ENCODE data around the gene RRAGD.

The RRAGD gene

DNA sequence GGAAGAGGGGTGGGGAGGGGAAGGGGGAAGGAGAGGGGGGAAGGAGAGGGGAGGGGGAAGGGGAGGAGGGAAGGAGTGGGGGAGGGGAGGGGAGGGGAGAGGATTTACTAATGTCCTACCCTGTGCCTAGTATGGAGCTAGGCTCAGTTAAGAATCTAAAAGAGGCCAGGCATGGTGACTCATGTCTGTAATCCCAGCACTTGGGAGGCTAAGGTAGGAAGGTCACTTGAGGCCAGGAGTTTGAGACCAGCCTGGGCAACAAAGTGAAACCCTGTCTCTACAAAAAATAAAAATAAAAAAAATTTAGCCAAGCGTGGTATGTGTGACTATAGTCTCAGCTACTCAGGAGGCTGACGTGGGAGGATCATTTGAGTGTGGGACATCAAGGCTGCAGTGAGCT is 72.5 kb downstream of the RRAGD start:
- no peak overlapping the region for H3K27ac ChIP-seq (ENCODE audit: low read length)
- no peaks in the 10 kb centered on the region for H3K4me1 ChIP-seq (ENCODE audit: control insufficient read depth, insufficient read depth, low read length)
- peaks cover 9 to 37% of the 10 kb centered on the region in 2 donors for H3K36me3 ChIP-seq (ENCODE audit: control insufficient read depth in 2 of 2, insufficient read depth in 2 of 2, low read length in 2 of 2)
- no peaks in the 10 kb centered on the region for H3K9me3 ChIP-seq (ENCODE audit: control insufficient read depth in 2 of 2, low read length in 2 of 2)
- no peaks in the 10 kb centered on the region for H3K27me3 ChIP-seq (ENCODE audit: control insufficient read depth in 1 of 2, insufficient read depth in 2 of 2, low read length in 2 of 2)
- no peak overlapping the region for H3K4me3 ChIP-seq (ENCODE audit: low read length in 2 of 2)
- no peak overlapping the region for H3K9ac ChIP-seq (ENCODE audit: low read length in 2 of 2)

DNA sequence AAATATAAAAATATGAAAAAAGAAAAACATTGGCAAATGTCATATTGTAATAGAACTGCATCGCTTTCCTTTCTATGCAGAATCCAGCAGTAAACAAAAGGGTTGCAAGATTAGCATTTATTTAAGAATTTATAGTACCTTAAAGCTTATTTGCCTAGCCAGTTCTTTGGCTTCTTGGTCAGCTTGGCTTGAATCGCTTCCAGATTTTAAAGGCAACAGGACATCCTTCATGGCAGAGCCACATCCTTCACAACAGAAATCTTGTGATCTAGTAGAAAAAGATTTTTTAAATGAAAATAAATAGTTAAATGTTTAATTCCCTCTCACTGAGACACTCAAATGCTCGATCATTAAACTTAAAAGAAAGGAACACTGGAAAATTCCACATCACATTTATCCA is 76.9 kb downstream of the RRAGD start:
- no peak overlapping the region for H3K9ac ChIP-seq (ENCODE audit: low read length in 2 of 2)
- H3K27ac ChIP-seq (ENCODE audit: low read length), result no peak overlapping the region
- H3K4me1 ChIP-seq (ENCODE audit: control insufficient read depth, insufficient read depth, low read length), result no peaks in the 10 kb centered on the region
- H3K36me3 ChIP-seq (ENCODE audit: control insufficient read depth in 2 of 2, insufficient read depth in 2 of 2, low read length in 2 of 2), result peaks cover 5 to 36% of the 10 kb centered on the region in 2 donors
- no peak overlapping the region for H3K4me3 ChIP-seq (ENCODE audit: low read length in 2 of 2)
- H3K27me3 ChIP-seq (ENCODE audit: control insufficient read depth in 1 of 2, insufficient read depth in 2 of 2, low read length in 2 of 2), result no peaks in the 10 kb centered on the region
- no peaks in the 10 kb centered on the region for H3K9me3 ChIP-seq (ENCODE audit: control insufficient read depth in 2 of 2, low read length in 2 of 2)

DNA sequence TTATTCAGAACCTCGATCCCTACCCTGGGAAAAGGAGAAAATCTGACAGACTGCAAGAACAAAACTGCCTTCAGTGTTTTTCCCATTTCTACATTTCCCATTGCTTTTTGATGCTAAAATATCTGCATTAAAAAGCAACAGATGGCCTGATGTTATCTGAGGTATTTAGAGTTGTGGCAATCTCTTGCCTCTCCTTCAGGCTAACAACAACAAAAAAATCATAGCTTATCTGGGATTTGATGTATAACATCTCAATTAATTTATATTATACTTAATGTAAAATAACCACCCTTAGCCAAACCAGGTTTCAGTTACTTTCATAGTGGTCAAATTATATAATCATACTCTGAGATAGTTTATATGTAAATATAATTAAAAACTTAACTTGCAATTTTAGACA is 81.2 kb downstream of the RRAGD start:
- Histone ChIP-seq H3K9ac (ENCODE audit: low read length in 2 of 2) (no peak overlapping the region), H3K4me1 (ENCODE audit: control insufficient read depth, insufficient read depth, low read length) (no peaks in the 10 kb centered on the region), H3K27me3 (ENCODE audit: control insufficient read depth in 1 of 2, insufficient read depth in 2 of 2, low read length in 2 of 2) (no peaks in the 10 kb centered on the region), H3K9me3 (ENCODE audit: control insufficient read depth in 2 of 2, low read length in 2 of 2) (no peaks in the 10 kb centered on the region), H3K36me3 (ENCODE audit: control insufficient read depth in 2 of 2, insufficient read depth in 2 of 2, low read length in 2 of 2) (peaks cover 19 to 34% of the 10 kb centered on the region in 2 donors), H3K4me3 (ENCODE audit: low read length in 2 of 2) (no peak overlapping the region), H3K27ac (ENCODE audit: low read length) (no peak overlapping the region)

DNA sequence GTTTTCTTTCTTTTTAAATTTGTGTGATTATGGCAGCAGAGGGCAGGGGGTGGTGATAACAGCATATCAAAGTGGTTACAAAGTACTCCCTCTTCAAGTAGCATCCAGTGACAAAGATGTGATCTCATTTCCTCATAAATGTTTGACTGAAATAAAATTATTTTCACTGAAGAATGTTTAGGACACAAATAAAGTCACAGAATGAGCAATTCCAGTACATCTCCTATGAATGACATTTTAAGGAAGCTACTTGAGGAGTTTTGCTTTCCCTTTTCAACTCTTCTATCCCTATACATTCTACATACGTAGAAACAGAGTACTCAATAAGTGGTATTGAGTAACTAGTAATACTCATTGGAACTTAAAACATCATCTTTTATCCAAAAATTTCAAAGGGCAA is 83.1 kb downstream of the RRAGD start:
- Histone ChIP-seq H3K9me3 (ENCODE audit: control insufficient read depth in 2 of 2, low read length in 2 of 2) (no peaks in the 10 kb centered on the region), H3K36me3 (ENCODE audit: control insufficient read depth in 2 of 2, insufficient read depth in 2 of 2, low read length in 2 of 2) (peaks cover 17 to 34% of the 10 kb centered on the region in 2 donors), H3K4me3 (ENCODE audit: low read length in 2 of 2) (no peak overlapping the region), H3K27me3 (ENCODE audit: control insufficient read depth in 1 of 2, insufficient read depth in 2 of 2, low read length in 2 of 2) (no peaks in the 10 kb centered on the region), H3K4me1 (ENCODE audit: control insufficient read depth, insufficient read depth, low read length) (peaks cover 1% of the 10 kb centered on the region), H3K9ac (ENCODE audit: low read length in 2 of 2) (no peak overlapping the region), H3K27ac (ENCODE audit: low read length) (no peak overlapping the region)

DNA sequence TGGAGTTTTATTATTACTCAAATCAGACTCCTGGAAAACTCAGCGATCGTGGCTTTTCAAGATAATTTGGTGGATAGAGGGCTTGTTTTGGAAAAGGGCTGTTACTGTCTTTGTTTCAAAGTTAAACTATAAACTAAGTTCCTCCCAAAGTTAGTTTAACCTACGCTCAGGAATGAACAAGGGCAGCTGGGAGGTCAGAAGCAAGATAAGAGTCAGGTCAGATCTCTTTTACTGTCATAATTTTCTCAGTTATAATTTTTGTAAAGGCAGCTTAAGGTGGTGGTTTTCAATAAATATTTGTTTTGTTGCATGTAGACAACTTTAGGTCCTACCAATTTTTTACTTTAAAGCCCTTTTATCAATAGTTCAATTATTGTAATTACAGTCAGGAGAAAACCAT is 87.8 kb downstream of the RRAGD start:
- H3K27ac ChIP-seq (ENCODE audit: low read length), result no peak overlapping the region
- H3K27me3 ChIP-seq (ENCODE audit: control insufficient read depth in 1 of 2, insufficient read depth in 2 of 2, low read length in 2 of 2), result no peaks in the 10 kb centered on the region
- H3K9ac ChIP-seq (ENCODE audit: low read length in 2 of 2), result no peak overlapping the region
- H3K4me3 ChIP-seq (ENCODE audit: low read length in 2 of 2), result no peak overlapping the region
- peaks cover 3% of the 10 kb centered on the region for H3K4me1 ChIP-seq (ENCODE audit: control insufficient read depth, insufficient read depth, low read length)
- H3K9me3 ChIP-seq (ENCODE audit: control insufficient read depth in 2 of 2, low read length in 2 of 2), result no peaks in the 10 kb centered on the region
- H3K36me3 ChIP-seq (ENCODE audit: control insufficient read depth in 2 of 2, insufficient read depth in 2 of 2, low read length in 2 of 2), result peaks cover 8 to 15% of the 10 kb centered on the region in 2 donors

DNA sequence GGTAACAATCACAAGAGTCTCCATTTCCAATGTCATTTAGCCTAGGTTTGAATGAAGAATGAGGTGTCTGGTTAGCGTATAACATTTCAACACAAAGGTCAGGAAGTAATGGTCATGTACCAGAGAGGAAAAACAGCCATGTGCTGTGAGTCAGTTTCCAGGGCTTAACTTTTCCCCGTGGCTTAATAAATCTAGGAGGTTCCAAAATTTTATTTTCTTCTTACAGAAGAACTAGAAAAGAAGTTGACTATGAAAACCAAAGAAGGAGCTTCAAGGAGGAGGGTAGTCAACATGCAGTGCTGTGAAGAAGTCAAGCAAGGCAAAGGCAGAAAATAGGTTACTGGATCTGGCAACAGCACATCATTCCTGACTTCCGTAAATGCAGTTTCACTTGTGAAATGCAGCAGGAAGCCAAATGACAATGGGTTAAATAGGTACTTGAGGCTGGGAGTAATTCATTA is 88.5 kb downstream of the RRAGD start:
- no peak overlapping the region for H3K27ac ChIP-seq (ENCODE audit: low read length)
- H3K27me3 ChIP-seq (ENCODE audit: control insufficient read depth in 1 of 2, insufficient read depth in 2 of 2, low read length in 2 of 2), result no peaks in the 10 kb centered on the region
- H3K4me3 ChIP-seq (ENCODE audit: low read length in 2 of 2), result no peak overlapping the region
- H3K9ac ChIP-seq (ENCODE audit: low read length in 2 of 2), result no peak overlapping the region
- peaks cover 3% of the 10 kb centered on the region for H3K4me1 ChIP-seq (ENCODE audit: control insufficient read depth, insufficient read depth, low read length)
- H3K9me3 ChIP-seq (ENCODE audit: control insufficient read depth in 2 of 2, low read length in 2 of 2), result no peaks in the 10 kb centered on the region
- H3K36me3 ChIP-seq (ENCODE audit: control insufficient read depth in 2 of 2, insufficient read depth in 2 of 2, low read length in 2 of 2), result peaks cover 5 to 12% of the 10 kb centered on the region in 2 donors

DNA sequence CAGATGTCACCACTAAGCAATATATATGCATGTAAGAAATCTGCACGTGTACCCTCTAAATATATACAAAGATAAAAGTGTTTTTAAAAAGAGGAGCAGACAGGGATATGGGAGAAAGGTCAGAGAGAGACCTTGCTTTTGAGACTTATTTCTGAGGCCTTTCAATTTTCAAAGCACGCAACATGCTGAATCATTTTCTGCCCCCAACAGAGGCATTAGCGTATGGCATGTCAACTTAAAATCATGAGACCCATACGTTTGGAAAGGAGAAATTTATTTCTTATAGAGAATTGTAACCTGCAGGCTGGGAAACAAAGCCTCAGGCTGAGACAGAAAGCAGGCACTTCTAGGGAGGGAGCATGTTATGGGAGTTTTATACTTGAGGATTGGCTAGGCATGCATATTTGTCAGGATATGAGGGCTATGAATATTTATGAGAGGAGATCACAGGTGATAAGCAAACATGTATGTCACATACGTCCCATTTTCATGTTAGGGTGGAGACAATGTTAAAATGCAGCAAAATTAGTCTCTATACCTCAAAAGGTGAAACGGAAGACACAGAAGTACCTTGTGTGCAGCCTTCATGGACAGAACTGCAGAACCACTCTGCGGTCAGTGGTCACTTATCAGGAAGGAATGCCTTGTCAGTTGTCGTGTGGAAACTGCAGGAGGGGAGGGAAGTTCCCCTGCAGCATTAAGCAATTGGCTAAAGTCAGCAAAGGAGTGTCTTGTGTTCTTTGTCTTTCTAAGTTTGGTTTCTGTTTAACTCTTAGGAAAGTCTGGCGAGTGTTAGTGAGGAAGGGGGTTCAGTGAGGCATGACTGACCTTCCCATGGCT is 90.7 kb downstream of the RRAGD start:
- H3K4me1 ChIP-seq (ENCODE audit: control insufficient read depth, insufficient read depth, low read length), result peaks cover 3% of the 10 kb centered on the region
- peaks cover 0 to 3% of the 10 kb centered on the region in 2 donors for H3K36me3 ChIP-seq (ENCODE audit: control insufficient read depth in 2 of 2, insufficient read depth in 2 of 2, low read length in 2 of 2)
- no peaks in the 10 kb centered on the region for H3K27me3 ChIP-seq (ENCODE audit: control insufficient read depth in 1 of 2, insufficient read depth in 2 of 2, low read length in 2 of 2)
- H3K27ac ChIP-seq (ENCODE audit: low read length), result no peak overlapping the region
- no peak overlapping the region for H3K9ac ChIP-seq (ENCODE audit: low read length in 2 of 2)
- H3K9me3 ChIP-seq (ENCODE audit: control insufficient read depth in 2 of 2, low read length in 2 of 2), result no peaks in the 10 kb centered on the region
- H3K4me3 ChIP-seq (ENCODE audit: low read length in 2 of 2), result no peak overlapping the region

DNA sequence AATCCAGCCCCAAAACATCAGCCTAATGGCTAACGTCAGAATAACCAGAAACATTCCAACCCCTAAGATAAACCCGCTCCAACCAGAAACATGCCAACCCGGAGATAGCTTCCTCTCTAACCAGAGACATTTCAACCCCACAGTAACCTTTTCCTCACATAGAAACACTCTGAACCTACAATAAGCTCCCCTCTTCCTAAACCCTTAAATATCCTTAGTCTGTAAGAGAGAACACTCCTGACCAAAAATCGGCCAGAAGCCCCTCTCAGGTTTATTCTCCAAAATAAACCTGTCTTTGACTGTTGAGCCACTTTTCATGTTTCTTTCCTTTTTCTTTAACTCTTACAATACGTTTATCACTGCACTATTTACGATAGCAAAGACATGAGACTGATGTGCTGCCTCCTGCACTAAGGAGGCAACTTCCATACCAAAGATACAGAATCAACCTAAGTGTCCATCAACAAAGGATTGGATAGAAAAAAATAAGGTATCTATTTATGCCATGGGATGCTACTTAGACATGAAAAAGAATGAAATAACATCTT is 92.0 kb downstream of the RRAGD start:
- Histone ChIP-seq H3K4me3 (ENCODE audit: low read length in 2 of 2) (no peak overlapping the region), H3K36me3 (ENCODE audit: control insufficient read depth in 2 of 2, insufficient read depth in 2 of 2, low read length in 2 of 2) (peaks cover 0 to 3% of the 10 kb centered on the region in 2 donors), H3K27ac (ENCODE audit: low read length) (no peak overlapping the region), H3K9ac (ENCODE audit: low read length in 2 of 2) (no peak overlapping the region), H3K4me1 (ENCODE audit: control insufficient read depth, insufficient read depth, low read length) (peaks cover 3% of the 10 kb centered on the region), H3K9me3 (ENCODE audit: control insufficient read depth in 2 of 2, low read length in 2 of 2) (no peaks in the 10 kb centered on the region), H3K27me3 (ENCODE audit: control insufficient read depth in 1 of 2, insufficient read depth in 2 of 2, low read length in 2 of 2) (no peaks in the 10 kb centered on the region)

DNA sequence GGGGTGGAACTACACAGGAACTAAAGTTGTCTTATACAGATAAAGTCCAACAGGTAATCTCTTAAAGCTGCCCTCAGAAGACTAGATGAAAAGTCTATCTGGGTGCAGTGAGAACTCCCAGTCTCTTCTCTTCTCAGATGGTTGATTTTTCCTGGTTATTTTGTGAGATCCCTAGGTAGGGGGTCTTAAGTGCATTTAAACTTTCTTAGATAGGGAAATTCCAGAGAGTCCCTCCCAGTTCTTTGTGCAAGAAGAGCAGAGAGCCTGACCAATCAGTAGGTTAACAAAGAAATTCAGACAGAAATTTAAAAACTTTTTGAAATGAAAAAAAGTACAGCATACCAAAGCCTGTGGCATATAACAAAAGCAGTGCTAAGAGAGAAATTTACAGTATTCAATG is 95.0 kb downstream of the RRAGD start:
- Histone ChIP-seq H3K27ac (ENCODE audit: low read length) (no peak overlapping the region), H3K4me3 (ENCODE audit: low read length in 2 of 2) (no peak overlapping the region), H3K4me1 (ENCODE audit: control insufficient read depth, insufficient read depth, low read length) (peaks cover 12% of the 10 kb centered on the region), H3K9me3 (ENCODE audit: control insufficient read depth in 2 of 2, low read length in 2 of 2) (no peaks in the 10 kb centered on the region), H3K36me3 (ENCODE audit: control insufficient read depth in 2 of 2, insufficient read depth in 2 of 2, low read length in 2 of 2) (peaks cover 3% of the 10 kb centered on the region in 2 donors), H3K9ac (ENCODE audit: low read length in 2 of 2) (no peak overlapping the region), H3K27me3 (ENCODE audit: control insufficient read depth in 1 of 2, insufficient read depth in 2 of 2, low read length in 2 of 2) (no peaks in the 10 kb centered on the region)

DNA sequence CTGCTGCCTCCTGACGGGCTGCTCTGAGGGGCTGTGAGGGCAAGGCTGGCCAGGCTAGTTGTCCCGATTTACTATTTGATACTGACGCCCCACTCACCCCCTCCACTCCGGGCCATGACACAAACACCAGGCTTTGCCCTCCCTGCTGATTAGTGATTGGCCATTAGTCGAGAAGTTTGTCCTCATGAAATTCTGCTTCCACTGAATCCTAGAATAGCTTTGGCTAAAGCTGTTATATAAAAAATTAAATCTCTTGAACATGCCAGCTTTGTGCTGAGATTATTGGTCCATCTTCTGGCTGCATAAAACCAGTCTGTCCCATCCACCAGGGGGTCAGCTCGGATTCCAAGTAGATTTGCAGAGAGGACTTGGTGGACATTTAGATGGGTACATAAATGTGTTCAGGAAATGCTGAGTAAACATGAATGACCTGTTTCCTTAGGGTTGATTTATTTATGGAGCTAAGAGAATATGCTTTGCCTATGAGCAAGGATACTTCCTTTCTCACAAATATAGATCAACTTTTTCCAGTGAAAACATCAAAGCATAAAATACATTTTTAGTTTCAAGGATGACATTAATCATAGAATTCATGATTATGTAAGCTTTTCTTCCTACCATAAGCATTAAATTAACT is 96.7 kb downstream of the RRAGD start, which contains the start of gene GABRR2:
Gene GABRR2, minus strand, starts transcription at position 51 of the 637 bp plus-strand sequence. CDS start 134 bp downstream, outside the sequence.
- Histone ChIP-seq H3K36me3 (ENCODE audit: control insufficient read depth in 2 of 2, insufficient read depth in 2 of 2, low read length in 2 of 2) (peaks cover 0 to 3% of the 10 kb centered on the region in 2 donors), H3K4me3 (ENCODE audit: low read length in 2 of 2) (no peak within 1 kb of the TSS), H3K27ac (ENCODE audit: low read length) (no peak within 1 kb of the TSS), H3K27me3 (ENCODE audit: control insufficient read depth in 1 of 2, insufficient read depth in 2 of 2, low read length in 2 of 2) (no peaks in the 10 kb centered on the region), H3K9ac (ENCODE audit: low read length in 2 of 2) (no peak within 1 kb of the TSS), H3K4me1 (ENCODE audit: control insufficient read depth, insufficient read depth, low read length) (peaks cover 20% of the 10 kb centered on the region), H3K9me3 (ENCODE audit: control insufficient read depth in 2 of 2, low read length in 2 of 2) (no peaks in the 10 kb centered on the region)

Data from stomach smooth muscle (tissue), 2 donors.